Nucleus accumbens (tissue), 56 donors: ENCODE measurements around the gene OR52H1.
"Not testable (repeated sequence)": the region's sequence is repeated elsewhere in the genome, so short reads cannot be mapped to it uniquely, and the experiment has no call there.

Source experiments
- DNase-seq, 56 donors: peaks; one replicate each; lab custom pipeline; 2025; lab: John Stamatoyannopoulos, UW

The OR52H1 gene

DNA sequence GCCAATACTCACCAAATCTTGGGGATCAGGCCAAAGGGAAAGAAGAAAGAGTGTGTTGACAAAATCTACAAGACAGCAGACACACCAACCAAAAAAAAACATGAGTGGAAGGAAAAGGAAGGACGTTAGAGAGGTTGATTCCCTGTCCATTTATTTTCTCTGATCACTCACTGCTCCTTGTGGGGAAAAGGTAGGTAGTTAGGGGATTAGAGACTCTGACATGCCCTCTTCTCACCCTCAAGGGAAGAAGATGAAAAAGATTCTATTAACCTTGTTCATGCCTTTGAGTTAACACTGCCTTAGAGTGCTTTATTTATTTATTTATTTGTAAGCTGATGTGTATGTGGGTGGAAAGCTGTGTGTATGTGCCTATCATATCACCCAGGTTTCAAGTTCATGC is at the start of gene OR52H1:
Gene OR52H1 (minus strand): TSS at position 101 of the 400 bp plus-strand sequence. CDS start 3,035 bp downstream, outside the sequence.
- DNase-seq: no peak

DNA sequence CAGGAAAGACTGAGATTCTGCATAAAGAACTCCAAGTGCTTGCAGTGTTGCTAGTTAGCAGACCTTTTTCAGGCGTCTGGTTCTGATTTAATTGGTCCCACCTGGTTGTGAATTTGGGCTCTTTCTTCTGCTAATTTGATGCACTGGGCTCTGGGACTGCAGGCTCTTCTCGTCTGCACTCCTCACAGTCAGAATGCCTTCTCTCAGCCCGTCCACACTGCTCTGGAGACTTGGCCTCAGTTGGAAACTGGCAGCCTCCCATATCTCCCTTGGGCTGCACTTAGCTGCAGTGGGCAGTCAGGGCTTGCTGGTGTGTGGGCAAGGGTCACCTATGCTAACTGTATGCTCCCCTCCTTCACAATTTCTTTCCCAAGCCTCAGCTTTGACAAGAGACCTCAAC is 49.6 kb upstream of the OR52H1 start:
- no peak for DNase-seq

DNA sequence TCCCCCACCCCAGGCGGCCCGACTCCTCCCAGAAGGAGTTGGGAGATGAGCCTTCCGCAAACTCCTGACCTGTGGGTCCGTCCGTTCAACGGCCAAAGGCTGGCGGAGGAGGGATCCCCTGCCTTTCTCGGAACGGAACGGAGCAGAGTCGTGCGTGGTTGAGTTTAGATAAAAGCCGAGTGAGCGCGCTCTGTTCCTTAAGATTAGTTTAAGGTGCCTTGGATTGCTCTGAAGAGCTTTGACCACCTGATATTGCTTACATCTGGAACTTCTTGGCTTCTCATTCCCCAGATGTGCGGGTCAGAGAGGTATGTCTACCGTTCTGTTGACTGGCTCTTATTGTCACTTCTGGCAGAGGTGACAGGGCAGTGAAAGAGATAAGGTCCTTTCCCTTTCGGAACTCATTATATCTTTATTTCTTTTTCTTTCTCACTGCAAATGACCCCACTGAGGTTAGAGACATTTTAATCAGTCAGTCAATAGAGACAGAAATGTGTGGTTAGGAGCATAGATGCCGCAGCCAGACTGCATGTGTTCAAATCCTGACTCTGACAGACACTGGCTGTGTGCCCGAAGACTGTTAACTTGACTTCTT is 48.4 kb upstream of the OR52H1 start, which contains the start of gene TRIM6:
Gene TRIM6 (plus strand): TSS at position 31 of the 595 bp plus-strand sequence. CDS start 261 bp downstream, at position 292.
- DNase-seq: peak in 1 of 56 donors; percentile 29

DNA sequence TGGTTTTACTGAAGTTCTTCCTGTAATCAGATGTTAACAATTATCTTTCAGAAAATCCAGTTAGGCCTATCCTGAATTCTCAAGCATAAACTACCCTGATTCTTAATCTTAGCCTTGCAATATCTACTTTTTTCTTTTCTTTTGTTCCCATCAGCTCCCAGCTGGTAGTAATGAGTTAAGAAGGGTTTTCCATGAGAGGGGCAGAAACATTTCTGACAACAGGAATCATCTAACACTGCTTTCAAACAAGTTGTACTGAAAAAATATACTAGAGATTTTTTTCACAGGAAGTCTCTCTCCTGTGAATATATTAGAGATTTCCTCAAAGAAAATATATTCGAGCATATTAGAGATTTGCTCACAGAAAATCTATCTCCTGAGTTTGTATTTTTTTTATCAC is 44.8 kb upstream of the OR52H1 start:
- DNase-seq: no peak

DNA sequence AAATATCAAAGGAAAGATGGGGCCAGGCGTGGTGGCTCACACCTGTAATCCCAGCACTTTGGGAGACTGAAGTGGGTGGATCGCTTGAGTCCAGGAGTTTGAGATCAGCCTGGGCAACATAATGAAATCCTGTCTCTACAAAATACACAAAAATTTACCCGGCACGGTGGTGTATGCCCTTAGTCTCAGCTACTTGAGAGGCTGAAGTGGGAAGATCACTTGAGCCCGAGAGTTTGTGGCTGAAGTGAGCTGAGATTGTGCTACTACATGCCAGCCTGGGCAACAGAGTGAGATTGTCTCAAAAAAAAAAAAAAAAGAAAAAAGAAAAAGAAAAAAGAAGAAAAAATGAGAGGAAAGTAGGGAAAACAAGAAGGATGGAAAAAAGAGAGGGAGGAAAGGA is 44.3 kb upstream of the OR52H1 start:
- no peak for DNase-seq

DNA sequence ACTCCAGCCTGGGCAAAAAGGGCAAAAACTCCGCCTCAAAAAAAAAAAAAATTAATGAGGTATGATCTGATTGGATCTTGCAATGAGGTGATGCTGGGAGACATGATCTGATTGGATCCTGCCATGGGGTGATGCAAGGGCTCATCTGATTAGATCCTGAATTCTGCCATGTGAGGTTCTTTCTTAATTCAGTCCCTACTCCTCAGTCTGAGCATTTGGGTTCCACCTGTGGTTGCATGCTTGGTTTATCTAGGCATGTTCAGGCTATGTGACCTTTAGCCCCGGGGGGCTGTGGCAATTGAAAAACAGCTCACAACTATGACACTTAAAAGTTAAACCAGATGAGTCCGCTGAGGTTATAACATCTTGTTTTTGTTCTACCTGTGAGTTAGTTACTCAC is 43.3 kb upstream of the OR52H1 start:
- no peak for DNase-seq

DNA sequence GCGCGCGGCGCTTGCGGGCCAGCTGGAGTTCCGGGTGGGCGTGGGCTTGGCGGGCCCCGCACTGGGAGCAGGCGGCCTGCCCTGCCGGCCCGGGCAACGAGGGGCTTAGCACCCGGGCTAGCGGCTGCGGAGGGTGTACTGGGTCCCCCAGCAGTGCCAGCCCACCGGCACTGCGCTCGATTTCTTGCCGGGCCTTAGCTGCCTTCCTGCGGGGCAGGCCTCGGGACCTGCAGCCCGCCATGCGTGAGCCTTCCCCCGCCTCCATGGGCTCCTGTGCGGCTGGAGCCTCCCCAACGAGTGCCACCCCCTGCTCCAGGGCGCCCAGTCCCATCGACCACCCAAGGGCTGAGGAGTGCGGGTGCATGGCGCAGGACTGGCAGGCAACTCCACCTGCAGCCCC is 41.6 kb upstream of the OR52H1 start:
- not testable (repeated sequence) for DNase-seq

DNA sequence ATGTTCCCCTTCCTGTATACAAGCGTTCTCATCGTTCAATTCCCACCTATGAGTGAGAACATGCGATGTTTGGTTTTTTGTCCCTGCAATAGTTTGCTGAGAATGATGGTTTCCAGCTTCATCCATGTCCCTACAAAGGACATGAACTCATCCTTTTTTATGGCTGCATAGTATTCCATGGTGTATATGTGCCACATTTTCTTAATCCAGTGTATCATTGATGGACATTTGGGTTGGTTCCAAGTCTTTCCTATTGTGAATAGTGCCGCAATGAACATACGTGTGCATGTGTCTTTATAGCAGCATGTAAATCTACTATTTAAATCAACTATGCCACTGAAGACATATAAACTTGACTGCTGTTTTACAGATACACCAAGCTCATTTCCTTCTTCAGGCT is 36.1 kb upstream of the OR52H1 start:
- not testable (repeated sequence) for DNase-seq

DNA sequence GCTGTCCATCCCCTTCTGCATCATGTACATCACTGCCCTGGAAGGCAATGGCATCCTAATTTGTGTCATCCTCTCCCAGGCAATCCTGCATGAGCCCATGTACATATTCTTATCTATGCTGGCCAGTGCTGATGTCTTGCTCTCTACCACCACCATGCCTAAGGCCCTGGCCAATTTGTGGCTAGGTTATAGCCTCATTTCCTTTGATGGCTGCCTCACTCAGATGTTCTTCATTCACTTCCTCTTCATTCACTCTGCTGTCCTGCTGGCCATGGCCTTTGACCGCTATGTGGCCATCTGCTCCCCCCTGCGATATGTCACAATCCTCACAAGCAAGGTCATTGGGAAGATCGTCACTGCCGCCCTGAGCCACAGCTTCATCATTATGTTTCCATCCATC is 32.7 kb upstream of the OR52H1 start:
- no peak for DNase-seq

DNA sequence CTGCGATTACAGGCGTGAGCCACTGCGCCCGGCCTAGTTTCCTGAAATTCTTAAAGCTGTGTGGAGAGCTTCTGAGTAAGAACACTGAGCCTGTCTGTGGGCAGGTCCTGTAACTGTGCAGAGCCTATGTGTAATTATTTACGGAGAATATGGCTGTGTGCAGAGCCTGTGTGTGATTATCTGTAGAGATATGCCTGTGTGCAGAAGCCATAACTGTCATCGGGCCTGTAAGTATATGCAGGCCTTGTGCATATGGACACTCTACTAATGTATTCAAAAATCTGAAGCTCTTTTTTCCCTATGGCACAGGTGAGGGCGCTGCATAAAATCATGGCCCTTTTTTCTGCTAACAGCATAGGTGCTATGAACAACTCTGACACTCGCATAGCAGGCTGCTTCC is 32.2 kb upstream of the OR52H1 start, which contains the start of gene OR52B6:
Gene OR52B6 (plus strand): TSS at position 301 of the 400 bp plus-strand sequence. CDS start 0 bp downstream, at position 301.
- DNase-seq: no peak

DNA sequence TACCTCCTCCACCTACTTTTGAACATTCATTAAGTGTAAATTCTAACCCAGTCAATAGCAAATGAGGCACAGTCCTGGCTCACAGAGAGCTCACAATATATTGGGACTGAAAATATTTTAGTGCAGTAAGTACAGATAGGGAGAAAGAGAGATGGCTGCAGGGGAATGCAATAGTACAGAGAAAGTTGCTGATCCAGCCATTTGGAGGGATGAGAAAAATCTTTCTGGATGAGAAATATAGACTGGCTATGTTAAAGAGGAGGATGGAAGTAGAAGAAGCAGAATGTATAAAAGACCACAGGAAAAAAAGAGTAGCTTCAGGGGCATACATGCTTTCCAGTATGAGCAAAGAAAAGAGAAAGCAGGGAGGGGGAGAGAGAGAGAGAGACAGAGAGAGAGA is 28.8 kb upstream of the OR52H1 start:
- DNase-seq: no peak

DNA sequence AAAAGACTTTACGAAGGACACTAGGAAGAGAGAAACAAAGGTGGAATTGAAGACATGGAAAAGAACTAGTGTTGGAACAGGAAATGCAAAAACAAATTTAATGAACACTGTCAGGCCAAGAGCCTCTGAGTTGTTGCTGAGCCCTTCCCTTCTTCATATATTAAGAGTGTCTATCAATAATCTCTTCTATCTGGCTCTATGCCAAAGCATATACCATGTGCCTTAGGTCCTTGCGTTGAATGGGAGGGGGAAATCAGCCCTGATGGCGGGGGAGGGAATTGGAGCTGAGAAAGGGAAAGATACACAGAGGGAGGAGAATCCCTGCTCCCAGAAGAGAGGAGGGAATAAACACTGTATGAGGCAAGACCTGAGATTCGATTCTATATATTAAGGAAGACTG is 26.8 kb upstream of the OR52H1 start:
- no peak for DNase-seq

DNA sequence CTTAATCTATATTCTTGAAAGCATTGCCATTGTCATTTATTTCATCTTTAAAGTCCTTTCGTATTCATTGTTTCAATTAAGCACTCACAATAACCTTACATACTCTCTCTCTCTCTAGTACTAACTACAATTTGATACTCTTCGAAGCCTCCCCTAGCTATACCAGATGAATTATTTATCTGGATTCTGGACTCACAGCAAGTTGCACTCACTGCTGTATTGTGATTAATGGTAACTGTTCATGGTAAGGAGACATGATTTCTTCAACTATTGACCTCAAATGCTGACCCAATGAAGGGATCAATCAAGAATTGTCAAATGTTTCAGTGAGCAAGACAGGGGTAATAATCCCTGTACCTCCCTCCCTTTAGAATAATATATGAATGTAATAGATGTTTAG is 26.3 kb upstream of the OR52H1 start:
- DNase-seq: no peak

DNA sequence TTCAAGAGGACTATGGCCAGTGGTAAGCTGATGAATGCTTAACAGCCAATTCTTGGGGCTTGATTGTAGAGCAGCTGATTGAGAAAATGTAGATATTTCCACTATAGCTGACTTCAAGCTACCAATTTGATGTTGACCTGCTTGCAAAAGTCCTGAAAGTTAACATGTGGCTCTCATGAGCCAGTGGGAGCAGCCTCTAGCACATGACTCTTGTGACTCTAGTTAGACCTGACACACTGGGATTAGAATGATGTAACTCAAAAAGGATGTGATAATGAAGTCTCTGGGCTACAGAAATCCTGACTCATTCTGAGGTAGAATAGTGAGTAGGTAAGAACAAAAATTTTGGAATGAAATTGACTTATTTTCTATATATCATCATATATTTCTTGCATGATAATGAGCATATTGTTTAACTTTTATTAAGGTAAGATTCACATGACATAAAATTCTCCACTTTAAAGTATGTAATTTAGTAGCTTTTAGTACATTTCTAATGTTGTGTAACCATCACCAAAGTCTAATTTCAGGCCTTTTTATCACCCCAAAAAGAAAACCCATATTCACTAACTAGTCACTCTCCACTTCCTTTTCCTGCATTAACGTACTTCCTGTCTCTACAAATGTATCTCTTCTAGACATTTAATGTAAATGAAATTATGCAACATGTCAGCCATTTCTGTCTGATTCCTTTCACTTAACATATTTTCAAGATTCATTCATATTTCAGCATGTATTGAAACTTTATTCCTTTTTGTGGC is 16.1 kb upstream of the OR52H1 start:
- DNase-seq: no peak

DNA sequence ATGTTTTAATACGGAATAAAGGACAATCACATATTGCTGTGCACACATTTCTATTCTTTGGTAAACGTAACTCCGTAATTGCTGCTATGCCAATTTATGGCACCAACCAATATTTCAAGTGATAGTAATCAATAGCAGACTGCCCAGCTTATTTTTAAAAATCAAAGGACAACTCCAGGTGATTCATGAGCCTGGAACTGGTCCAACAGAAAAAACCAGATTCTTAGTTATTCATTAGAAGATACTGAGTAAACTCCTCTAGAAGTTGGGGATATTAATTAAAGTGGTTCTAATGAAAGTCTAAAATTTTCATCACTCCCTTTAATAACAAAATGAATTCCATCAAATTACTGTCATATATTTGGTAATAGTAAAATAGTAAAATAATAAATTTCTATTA is 9.4 kb upstream of the OR52H1 start:
- no peak for DNase-seq

DNA sequence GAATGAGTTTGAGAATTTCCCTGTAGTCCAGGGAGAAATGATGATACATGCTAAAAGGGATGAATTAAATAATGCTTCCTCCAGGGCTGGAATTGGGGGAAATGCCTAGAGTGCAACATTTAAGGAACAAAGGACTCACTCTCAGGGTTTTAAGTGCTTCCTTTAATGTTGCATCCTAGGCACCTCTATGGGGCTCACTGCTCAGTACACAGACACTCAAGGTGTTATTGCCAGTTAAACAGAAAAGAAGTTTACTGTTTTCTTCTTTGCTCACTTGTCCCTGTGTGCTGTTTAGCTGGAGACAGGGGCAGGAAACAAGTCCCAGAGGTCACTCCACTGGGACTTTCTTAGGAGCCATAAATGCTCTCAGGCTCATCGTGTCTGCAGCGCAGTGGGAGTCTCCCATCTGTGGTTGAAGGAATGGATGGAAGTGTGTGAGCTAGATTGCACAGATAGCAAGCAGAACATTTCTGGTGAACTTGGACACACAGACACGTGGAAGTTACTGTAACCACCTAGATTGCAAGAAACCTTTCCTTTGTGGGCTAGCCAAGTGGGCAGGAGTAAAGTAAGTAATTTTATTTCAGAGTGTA is 8.4 kb upstream of the OR52H1 start:
- DNase-seq: no peak

DNA sequence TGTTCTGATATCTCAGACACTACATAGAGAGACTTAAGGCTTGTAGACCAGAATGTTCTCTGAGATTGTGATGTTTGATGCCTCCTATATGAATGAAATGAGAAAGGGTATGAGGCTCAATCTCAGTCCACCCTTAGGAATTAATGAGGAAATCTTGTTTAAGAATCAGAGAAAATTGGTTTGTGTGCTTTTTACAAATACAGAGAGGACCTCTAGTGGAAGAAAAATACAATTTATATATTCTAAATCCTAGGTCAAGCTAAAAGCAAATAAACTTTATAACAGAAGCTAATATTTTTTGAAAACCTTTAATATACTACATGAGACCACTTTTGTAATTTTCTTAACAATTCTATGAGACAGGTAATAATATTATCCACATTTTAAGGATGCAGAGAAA is 5.0 kb upstream of the OR52H1 start:
- DNase-seq: no peak

DNA sequence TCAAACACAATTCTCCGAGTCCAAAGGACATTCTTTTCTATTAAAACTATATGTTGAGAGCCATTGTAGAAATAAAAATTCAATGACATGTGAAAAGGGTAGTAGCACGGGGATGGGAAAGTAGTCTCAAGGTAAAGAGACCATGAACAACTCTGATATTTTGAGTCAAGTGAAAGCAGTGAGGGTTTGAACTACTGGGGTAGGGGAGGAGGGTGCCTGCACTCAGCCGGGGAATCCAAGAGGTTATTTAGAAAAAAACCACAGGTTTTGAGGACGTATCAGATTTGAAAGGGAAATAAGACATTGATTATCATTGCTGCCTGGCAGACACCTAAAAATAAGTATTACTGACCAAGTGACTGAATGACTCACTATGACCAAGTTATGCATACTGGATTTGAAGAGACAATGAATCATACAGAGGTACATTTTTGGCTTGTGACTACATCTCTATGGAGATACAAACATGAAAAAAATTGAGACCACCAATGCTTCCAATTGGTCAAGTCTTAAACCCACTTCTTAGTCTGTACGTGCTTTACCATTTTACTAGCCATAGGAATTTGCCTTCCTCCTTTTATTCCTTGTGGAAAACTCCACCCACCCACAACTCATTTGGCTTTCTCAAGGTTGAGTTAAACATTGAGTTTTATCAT is 2.2 kb upstream of the OR52H1 start:
- DNase-seq: no peak

DNA sequence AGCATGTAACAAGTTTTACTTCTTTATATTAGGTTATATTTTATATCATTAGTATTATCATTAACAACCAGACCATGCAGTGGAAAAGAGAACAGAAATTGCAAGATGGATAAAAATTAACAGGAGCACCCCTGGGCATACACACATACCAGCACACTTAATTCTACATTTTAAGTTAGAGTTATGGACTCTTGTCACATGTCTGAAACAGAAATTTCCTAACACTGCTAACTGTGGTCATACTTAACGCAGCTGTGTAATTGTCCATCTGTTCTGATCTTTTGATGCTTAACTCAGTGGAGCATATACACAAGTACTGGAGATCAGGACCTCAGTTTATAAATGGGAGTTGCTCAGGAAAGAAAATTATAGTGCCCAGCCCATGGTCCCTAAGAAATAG is 358 bp downstream of the OR52H1 start:
- DNase-seq: no peak

DNA sequence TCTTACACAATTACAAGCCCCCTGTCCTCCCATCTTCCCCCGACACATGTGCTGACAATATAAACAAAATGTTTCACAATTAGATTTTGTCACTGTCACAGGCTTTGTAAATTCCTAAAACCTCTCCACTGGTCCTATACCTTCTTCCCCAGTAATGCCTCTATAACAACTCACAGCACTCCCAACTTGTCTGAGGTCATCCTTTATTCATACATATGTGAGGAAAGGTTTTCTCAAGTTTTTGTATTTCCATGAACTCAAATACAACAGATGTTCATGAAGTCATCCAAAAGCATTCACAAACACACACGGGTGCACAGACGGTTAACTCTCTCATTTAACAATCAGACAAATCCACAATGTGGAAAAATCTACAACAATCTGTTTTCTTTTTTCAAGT is 1.9 kb downstream of the OR52H1 start:
- DNase-seq: no peak

DNA sequence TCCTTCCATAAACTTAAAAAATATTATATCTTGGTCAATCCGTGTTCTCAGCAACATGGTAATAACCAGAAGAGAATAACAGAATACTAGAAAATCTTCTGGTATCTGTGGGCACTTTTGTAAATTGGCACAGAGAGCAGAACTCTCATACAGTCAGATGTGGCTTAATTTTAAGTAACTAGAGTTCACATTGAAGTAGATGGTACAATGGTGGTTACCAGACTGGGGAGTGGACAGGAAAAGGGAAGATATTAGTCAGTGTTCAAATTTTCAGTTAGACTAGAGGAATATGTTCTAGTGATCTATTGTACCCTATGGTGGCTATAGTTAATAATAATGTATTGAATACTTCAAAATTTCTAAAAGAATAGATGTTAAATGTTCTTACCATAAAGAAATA is 6.9 kb downstream of the OR52H1 start:
- DNase-seq: no peak
